Epithelial cell of proximal tubule (primary cell): ENCODE results near the gene CDK6. TPM values are rescaled to one million over a fixed set of nuclear protein-coding genes. Genes with fewer than 3 reads are reported as not detected.

Source experiments
- DNase-seq: peaks from one replicate; pipeline ENCODE4 v3.0.0-alpha.2; 2011; ENCODE audit warnings: low read depth
- H3K4me3 ChIP-seq: 2 replicates; pipeline ENCODE4 v1.5.1; 2011; ENCODE audit warnings: low read depth, mild to moderate bottlenecking, low read length
- total RNA-seq: library from RNA; depleted of rRNA; stranded (reverse); fragments of >200 nt; gene quantifications from 2 replicates; pipeline ENCODE4 v1.2.3, GENCODE V29; 2015
- TF ChIP-seq, protein P1 (sequence below): conservative IDR thresholded peaks from 2 replicates; pipeline ENCODE4 v1.5.1; 2012; ENCODE audit warnings: low read depth, mild to moderate bottlenecking, low read length

The CDK6 gene
- total RNA-seq, 1 donor from 2014 or later = 99.4 TPM

DNA sequence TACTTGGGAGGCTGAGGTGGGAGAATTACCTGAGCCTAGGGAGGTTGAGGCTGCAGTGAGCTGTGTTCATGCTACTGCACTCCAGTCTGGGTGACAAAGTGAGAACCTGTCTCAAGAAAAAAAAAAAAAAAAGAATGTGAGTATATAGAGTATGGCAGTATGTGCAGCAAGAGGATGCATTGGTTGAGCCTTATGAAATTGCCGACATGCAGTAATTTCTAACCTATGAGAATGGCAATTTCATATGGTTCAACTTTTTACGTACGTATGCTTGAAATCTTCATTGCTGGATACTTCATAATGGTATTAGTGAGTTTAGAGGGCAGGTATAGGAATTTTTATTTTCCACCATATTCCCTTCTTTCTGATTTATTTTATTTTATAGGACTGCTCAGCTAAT is 241.6 kb downstream of the CDK6 start:
- H3K4me3 ChIP-seq = no peak overlapping the region
- TF ChIP-seq, protein P1, sequence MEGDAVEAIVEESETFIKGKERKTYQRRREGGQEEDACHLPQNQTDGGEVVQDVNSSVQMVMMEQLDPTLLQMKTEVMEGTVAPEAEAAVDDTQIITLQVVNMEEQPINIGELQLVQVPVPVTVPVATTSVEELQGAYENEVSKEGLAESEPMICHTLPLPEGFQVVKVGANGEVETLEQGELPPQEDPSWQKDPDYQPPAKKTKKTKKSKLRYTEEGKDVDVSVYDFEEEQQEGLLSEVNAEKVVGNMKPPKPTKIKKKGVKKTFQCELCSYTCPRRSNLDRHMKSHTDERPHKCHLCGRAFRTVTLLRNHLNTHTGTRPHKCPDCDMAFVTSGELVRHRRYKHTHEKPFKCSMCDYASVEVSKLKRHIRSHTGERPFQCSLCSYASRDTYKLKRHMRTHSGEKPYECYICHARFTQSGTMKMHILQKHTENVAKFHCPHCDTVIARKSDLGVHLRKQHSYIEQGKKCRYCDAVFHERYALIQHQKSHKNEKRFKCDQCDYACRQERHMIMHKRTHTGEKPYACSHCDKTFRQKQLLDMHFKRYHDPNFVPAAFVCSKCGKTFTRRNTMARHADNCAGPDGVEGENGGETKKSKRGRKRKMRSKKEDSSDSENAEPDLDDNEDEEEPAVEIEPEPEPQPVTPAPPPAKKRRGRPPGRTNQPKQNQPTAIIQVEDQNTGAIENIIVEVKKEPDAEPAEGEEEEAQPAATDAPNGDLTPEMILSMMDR = no peak
- DNase-seq = no peak

DNA sequence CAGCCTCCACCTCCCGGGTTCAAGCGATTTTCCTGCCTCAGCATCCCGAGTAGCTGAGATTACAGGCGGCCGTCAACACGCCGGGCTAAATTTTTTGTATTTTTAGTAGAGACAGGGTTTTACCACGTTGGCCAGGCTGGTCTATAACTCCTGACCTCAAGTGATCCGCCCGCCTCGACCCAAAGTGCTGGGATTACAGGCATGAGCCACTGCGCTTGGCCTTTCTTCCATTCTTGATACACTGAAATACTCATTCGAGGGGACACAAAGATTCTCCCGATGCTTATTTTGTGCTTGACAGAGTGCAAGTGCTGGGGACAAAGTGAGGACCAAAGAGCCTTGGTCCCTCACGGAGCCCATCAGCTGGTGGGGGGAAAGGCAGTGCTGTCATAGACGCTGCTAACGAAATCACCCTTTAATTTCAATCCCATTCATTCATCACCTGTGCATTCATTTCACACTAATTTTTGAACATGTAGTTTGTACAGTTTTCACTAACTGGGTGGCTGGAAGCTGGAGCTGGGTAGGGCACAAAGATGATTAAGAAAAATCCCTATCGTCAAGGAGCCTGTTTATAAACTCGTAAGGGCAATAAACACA is 245.6 kb downstream of the CDK6 start:
- peak overlapping the region; percentile 70 for H3K4me3 ChIP-seq
- no peak for DNase-seq
- TF ChIP-seq, protein P1 = no peak

DNA sequence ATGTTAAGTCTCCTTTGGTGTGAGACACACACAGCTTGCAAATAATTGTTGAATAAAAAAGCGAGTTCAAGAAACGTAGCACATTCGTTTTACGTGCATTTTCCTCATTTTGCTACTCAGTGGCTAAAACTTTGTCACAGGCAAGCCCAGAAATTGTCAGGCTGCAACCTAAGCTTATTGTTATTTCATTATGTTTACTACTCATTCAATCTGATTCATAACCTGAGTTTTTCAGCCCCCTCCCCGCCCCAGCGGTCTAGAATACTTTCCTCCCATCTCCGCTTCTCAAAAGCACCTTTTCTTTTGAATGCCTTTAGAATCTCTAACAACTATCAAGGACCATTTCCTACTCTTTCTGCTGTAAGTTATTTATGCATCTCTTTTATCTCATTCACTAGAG is 247.3 kb downstream of the CDK6 start:
- no peak for DNase-seq

DNA sequence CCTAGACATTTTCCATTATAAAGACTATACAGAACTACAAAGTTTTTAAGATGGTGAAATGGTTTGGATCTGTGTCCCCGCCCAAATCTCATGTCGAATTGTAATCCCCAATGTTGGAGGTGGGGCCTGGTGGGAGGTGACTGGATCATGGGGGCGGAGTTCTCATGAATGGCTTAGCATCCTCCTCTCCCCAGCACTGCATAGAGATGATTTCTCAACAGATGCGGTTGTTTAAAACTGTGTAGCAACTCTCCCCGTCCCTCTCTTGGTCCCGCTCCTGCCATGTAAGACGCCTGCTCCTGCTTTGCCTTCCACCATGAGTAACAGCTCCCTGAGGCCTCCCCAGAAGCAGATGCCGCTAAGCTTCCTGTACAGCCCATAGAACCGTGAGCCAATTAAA is 247.8 kb downstream of the CDK6 start:
- TF ChIP-seq, protein P1 = no peak
- peak overlapping the region; percentile 70 for H3K4me3 ChIP-seq
- no peak for DNase-seq

More for the DNA sequence above, 247.3 kb downstream of the CDK6 start:
- TF ChIP-seq, protein P1 = no peak
- peak overlapping the region; percentile 70 for H3K4me3 ChIP-seq

DNA sequence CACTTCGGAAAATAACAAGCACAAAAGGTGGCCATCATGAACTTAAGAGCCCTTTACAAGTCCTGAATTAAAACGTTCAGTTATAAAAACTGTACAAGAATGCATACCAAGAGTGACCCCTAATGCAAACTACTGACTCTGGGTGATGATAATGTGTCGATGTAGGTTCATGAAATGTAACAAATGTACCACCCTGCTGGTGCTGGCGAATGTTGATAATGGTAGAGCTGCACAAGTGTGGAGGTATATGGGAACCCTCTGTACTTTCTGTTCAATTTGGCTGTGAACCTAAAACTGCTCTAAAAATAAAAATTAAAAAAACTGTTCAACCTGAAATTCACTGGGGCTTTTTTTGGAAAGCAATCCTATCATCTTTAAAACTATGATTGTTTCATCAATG is 249.5 kb downstream of the CDK6 start:
- DNase-seq = no peak
- H3K4me3 ChIP-seq = no peak overlapping the region
- TF ChIP-seq, protein P1 = no peak

DNA sequence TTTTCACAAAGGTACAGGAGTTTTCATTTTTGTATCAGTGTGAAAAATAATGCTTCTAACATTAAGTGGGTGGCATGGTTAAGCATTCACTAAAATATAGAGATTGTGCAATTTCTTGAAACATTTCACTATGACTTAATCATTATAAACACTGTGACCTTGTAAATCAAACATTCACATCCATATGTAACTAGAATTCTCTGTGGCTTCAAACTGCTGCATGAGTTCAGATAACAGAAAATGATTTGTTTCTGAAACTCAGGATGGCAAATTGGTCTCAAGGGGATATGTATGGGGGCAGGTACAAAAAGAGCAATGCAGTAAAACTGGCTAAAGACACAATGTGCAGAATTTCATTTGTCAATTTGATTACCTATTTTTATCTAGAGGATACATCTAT is 250.0 kb downstream of the CDK6 start:
- no peak overlapping the region for H3K4me3 ChIP-seq
- TF ChIP-seq, protein P1 = no peak
- no peak for DNase-seq

DNA sequence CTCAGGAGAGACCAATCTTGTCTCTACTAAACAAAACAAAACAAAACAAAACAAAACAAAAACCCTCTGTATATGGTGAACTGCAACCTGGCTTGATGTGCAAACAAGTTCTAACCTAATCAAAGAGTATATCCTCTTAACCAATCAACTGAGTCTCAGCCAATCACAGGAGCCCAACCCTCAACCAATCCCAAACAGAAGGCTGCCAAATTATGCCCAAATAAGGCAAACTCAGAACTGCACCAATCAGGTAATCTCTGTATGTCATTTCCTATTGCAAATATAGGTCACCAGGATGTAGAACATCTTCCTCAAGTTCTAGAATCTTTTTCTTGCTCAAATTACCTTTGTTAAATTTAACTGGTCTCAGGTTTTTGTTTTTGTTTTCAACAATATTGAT is 251.4 kb downstream of the CDK6 start:
- no peak overlapping the region for H3K4me3 ChIP-seq
- TF ChIP-seq, protein P1 = no peak
- DNase-seq = no peak
